Sigmoid colon (tissue), 7 donors: ENCODE results near the gene L1TD1. TPM values are rescaled to one million over a fixed set of nuclear protein-coding genes. Genes with fewer than 3 reads are reported as not detected.
A peak's percentile ranks its signal among the peaks of the same experiment; 100 is the strongest.

Experiments
- DNase-seq: peaks from one replicate; pipeline ENCODE4 v3.0.0-alpha.2; 2019
- H3K27ac ChIP-seq, 4 donors: fragments of 200-600 bp; sonication (generic); one replicate each; pipeline ENCODE4 v1.5.1; 2016 to 2019; ENCODE audit warnings: mild to moderate bottlenecking in 1 of 4
- H3K27me3 ChIP-seq, 3 donors: fragments of 200-600 bp; sonication (generic); one replicate each; pipeline ENCODE4 v1.5.1; 2019; ENCODE audit warnings: mild to moderate bottlenecking in 1 of 3
- H3K36me3 ChIP-seq, 4 donors: fragments of 200-600 bp; sonication (generic); one replicate each; pipeline ENCODE4 v1.5.1; 2016 to 2019
- H3K4me1 ChIP-seq, 4 donors: fragments of 200-600 bp; sonication (generic); one replicate each; pipeline ENCODE4 v1.5.1; 2017 to 2019
- H3K4me3 ChIP-seq, 4 donors: fragments of 200-600 bp; sonication (generic); one replicate each; pipeline ENCODE4 v1.5.1; 2017 to 2019; ENCODE audit warnings: mild to moderate bottlenecking in 2 of 4, moderate library complexity in 1 of 4
- H3K9me3 ChIP-seq, 4 donors: fragments of 200-600 bp in 3 of 4; sonication (generic) in 3 of 4; one replicate each; pipeline versions ENCODE4 v1.5.1 to v1.6.1; 2013 to 2019
- EP300 ChIP-seq, 4 donors: sonication (generic); formaldehyde crosslinking; IDR thresholded peaks; one replicate each; pipeline ENCODE4 v1.6.1; 2017; ENCODE audit warnings: antibody characterized with exemption in 4 of 4
- POLR2A ChIP-seq, 2 donors: fragments of 450-650 bp; IDR thresholded peaks; one replicate each; pipeline ENCODE4 v1.6.1; 2016; ENCODE audit warnings: antibody characterized with exemption in 2 of 2, mild to moderate bottlenecking in 2 of 2, moderate library complexity in 2 of 2
- POLR2AphosphoS5 ChIP-seq, 4 donors: sonication (generic); formaldehyde crosslinking; IDR thresholded peaks; one replicate each; pipeline ENCODE4 v1.6.1; 2017; ENCODE audit warnings: antibody characterized with exemption in 4 of 4
- WGBS, 2 donors: extraction: QIAGEN DNeasy Blood & Tissue Kit; methylation state at CpG; one replicate each; pipeline ENCODE4 v1.1.7; 2013; 5-methylcytosine and 5-hydroxymethylcytosine counted together
- intact Hi-C: fragments of 100-400 bp; cut with DNase I; formaldehyde crosslinking; loops from one replicate; pipeline ENCODE4 v1.15.1; 2023
- polyA plus RNA-seq, 3 donors: library from polyadenylated mRNA; stranded (reverse); fragments of 200-250 nt; gene quantifications; one replicate each; pipeline ENCODE4 v1.2.3, GENCODE V29; 2013
- total RNA-seq, 4 donors: library from RNA; depleted of rRNA; stranded (reverse); fragments of >200 nt; gene quantifications; one replicate each; pipeline ENCODE4 v1.1.0, GENCODE V29; 2016
- TF ChIP-seq, protein P1 (sequence below), 4 experiments: fragments of 450-650 bp in 3 of 4; fragments of 200-600 bp in 1 of 4; IDR thresholded peaks; one replicate each; pipeline ENCODE4 v1.5.1; 2016 to 2019; ENCODE audit warnings: antibody characterized with exemption in 4 of 4, mild to moderate bottlenecking in 3 of 4, moderate library complexity in 2 of 4
- donor health status: healthy with polysubstance abuse.
- donor health status: Bipolar disorder and iron deficiency.
- donor health status: healthy.

Gene L1TD1
- total and polyA plus RNA-seq, 7 donors: under 0.01 to 8.0 (median 1.4) TPM; not detected in 1

- Histone ChIP-seq H3K4me3 (no peak overlapping the region), H3K27me3 (no peaks in the 10 kb centered on the region), H3K4me1 (no peaks in the 10 kb centered on the region), H3K9me3 (no peaks in the 10 kb centered on the region), H3K27ac (no peak overlapping the region), H3K36me3 (no peaks in the 10 kb centered on the region)
- intact Hi-C loops: no loop called here
- 50 to 77% methylated on average over 2 of the region's 2 CpGs for WGBS, 2 donors
- TF ChIP-seq EP300 (IDR thresholded peaks at IDR 0.05): no peak
- TF ChIP-seq, protein P1, sequence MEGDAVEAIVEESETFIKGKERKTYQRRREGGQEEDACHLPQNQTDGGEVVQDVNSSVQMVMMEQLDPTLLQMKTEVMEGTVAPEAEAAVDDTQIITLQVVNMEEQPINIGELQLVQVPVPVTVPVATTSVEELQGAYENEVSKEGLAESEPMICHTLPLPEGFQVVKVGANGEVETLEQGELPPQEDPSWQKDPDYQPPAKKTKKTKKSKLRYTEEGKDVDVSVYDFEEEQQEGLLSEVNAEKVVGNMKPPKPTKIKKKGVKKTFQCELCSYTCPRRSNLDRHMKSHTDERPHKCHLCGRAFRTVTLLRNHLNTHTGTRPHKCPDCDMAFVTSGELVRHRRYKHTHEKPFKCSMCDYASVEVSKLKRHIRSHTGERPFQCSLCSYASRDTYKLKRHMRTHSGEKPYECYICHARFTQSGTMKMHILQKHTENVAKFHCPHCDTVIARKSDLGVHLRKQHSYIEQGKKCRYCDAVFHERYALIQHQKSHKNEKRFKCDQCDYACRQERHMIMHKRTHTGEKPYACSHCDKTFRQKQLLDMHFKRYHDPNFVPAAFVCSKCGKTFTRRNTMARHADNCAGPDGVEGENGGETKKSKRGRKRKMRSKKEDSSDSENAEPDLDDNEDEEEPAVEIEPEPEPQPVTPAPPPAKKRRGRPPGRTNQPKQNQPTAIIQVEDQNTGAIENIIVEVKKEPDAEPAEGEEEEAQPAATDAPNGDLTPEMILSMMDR (IDR thresholded peaks at IDR 0.05): no peak
- no peak for TF ChIP-seq POLR2AphosphoS5 (IDR thresholded peaks at IDR 0.05)
- peak; percentile 55 for DNase-seq
Measured at GRCh38 chr1:62229932-62230331, 35.3 kb downstream of the L1TD1 start.

- Histone ChIP-seq H3K4me3 (no peak overlapping the region), H3K36me3 (no peaks in the 10 kb centered on the region), H3K9me3 (no peaks in the 10 kb centered on the region), H3K27ac (no peak overlapping the region), H3K4me1 (no peaks in the 10 kb centered on the region), H3K27me3 (no peaks in the 10 kb centered on the region)
- intact Hi-C loops: no loop called here
- TF ChIP-seq POLR2AphosphoS5 (IDR thresholded peaks at IDR 0.05) (no peak), POLR2A (IDR thresholded peaks at IDR 0.05) (no peak), EP300 (IDR thresholded peaks at IDR 0.05) (no peak)
- TF ChIP-seq, protein P1 (IDR thresholded peaks at IDR 0.05): no peak
- peak; percentile 22 for DNase-seq
- 85 to 92% methylated on average over 5 of the region's 5 CpGs for WGBS, 2 donors
Measured at GRCh38 chr1:62230718-62231117, 36.1 kb downstream of the L1TD1 start.

GRCh38 chr1:62232871-62233278 lies 38.2 kb downstream of the L1TD1 start:
- intact Hi-C loops: no loop called here
- Histone ChIP-seq H3K27ac (no peak overlapping the region), H3K4me3 (no peak overlapping the region), H3K27me3 (no peaks in the 10 kb centered on the region), H3K4me1 (no peaks in the 10 kb centered on the region), H3K9me3 (no peaks in the 10 kb centered on the region), H3K36me3 (no peaks in the 10 kb centered on the region)
- WGBS, 2 donors: 85 to 86% methylated on average over 14 of the region's 14 CpGs
- TF ChIP-seq EP300 (IDR thresholded peaks at IDR 0.05): no peak
- TF ChIP-seq POLR2AphosphoS5 (IDR thresholded peaks at IDR 0.05): no peak
- TF ChIP-seq POLR2A (IDR thresholded peaks at IDR 0.05): no peak
- TF ChIP-seq, protein P1 (IDR thresholded peaks at IDR 0.05): no peak
- DNase-seq: no peak

GRCh38 chr1:62233926-62234450 lies 39.3 kb downstream of the L1TD1 start:
- H3K4me1 ChIP-seq: no peaks in the 10 kb centered on the region
- intact Hi-C loops: no loop called here
- no peak overlapping the region for H3K4me3 ChIP-seq
- no peak for DNase-seq
- H3K27ac ChIP-seq: no peak overlapping the region
- TF ChIP-seq POLR2AphosphoS5 (IDR thresholded peaks at IDR 0.05): no peak
- no peak for TF ChIP-seq EP300 (IDR thresholded peaks at IDR 0.05)
- TF ChIP-seq POLR2A (IDR thresholded peaks at IDR 0.05): no peak
- TF ChIP-seq, protein P1 (IDR thresholded peaks at IDR 0.05): no peak
- 85 to 92% methylated on average over 7 of the region's 7 CpGs for WGBS, 2 donors
- no peaks in the 10 kb centered on the region for H3K27me3 ChIP-seq
- no peaks in the 10 kb centered on the region for H3K9me3 ChIP-seq
- no peaks in the 10 kb centered on the region for H3K36me3 ChIP-seq

DNA sequence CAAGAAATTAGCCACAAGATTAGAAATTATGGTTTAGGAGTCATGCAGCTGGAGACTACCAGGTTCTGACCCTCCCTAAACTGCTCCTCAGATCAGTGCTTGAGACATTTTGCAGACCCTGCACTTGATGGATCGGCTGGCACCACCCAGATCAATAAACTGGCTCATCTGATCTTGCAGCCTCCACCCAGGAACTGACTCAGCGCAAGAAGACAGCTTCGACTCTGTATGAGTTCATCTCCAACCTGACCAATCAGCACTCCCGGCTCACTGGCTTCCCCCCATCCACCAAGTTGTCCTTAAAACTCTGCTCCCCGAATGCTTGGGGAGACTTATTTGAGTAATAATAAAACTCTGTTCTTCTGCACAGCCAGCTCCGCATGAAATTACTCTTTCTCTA lies 40.0 kb downstream of the L1TD1 start:
- H3K27ac ChIP-seq: no peak overlapping the region
- no peaks in the 10 kb centered on the region for H3K36me3 ChIP-seq
- no peak for DNase-seq

More for the DNA sequence above, 40.0 kb downstream of the L1TD1 start:
- 86% methylated on average over 6 of the region's 6 CpGs for WGBS, 2 donors
- H3K9me3 ChIP-seq: no peaks in the 10 kb centered on the region
- H3K4me1 ChIP-seq: no peaks in the 10 kb centered on the region
- H3K27me3 ChIP-seq: no peaks in the 10 kb centered on the region
- intact Hi-C loops: no loop called here
- H3K4me3 ChIP-seq: no peak overlapping the region
- TF ChIP-seq POLR2A (IDR thresholded peaks at IDR 0.05) (no peak), EP300 (IDR thresholded peaks at IDR 0.05) (no peak), POLR2AphosphoS5 (IDR thresholded peaks at IDR 0.05) (no peak)
- TF ChIP-seq, protein P1 (IDR thresholded peaks at IDR 0.05): no peak
